ENCODE data around the gene RAC2. TPM values are rescaled to one million over a fixed set of nuclear protein-coding genes. Genes with fewer than 3 reads are reported as not detected.

RAC2 gene
- total and polyA plus RNA-seq, 9 of the 15 experiments (the other 6 are each of a cell fraction or from before 2014, with no cell fraction given) = 22.7 to 103 (median 43.3) TPM

DNA sequence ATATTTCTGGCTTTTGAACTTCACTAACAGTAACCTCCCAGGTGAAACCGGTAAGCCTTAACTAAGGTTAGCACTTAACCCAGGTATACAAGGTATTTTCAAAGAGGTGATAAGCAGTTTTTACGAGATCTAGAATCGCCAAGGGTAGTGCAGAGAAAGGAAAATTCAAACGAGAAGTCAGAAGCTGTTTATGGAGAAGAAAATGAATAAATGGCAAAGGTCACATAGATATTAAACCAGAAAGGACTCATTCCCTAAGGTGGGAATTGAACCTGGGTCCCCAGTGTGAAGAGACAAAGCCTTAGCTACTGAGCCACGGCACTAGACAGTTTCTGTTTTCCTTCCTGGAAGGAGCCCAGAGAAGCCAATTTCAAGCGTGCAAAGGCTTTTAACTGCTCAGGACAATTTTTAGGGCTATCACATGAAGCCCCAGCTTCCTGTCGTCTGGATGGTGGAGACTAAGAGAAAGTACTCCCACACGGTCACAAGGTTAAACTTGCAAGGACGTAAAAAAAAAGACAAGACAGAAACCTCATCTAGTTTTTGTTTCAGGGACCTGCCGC lies 50.4 kb downstream of the RAC2 start (continued):
- TF ChIP-seq, protein P1, sequence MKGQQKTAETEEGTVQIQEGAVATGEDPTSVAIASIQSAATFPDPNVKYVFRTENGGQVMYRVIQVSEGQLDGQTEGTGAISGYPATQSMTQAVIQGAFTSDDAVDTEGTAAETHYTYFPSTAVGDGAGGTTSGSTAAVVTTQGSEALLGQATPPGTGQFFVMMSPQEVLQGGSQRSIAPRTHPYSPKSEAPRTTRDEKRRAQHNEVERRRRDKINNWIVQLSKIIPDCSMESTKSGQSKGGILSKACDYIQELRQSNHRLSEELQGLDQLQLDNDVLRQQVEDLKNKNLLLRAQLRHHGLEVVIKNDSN (CRISPR knock-in tag; IDR thresholded peaks at IDR 0.05) = no peak
- no peak for TF ChIP-seq ETV6 (IDR thresholded peaks at IDR 0.05; ENCODE audit: borderline replicate concordance in 1 of 2, low read depth in 2 of 2, low read length in 1 of 2)
- no peak for TF ChIP-seq ETV6 (CRISPR knock-in tag; IDR thresholded peaks at IDR 0.05; ENCODE audit: borderline replicate concordance)
- TF ChIP-seq TEAD1 (CRISPR knock-in tag; IDR thresholded peaks at IDR 0.05) = no peak
- TF ChIP-seq ZNF354B (CRISPR knock-in tag; IDR thresholded peaks at IDR 0.05) = no peak
- peak; percentile 22; the same call in 1 of the 2 replicates for TF ChIP-seq ARID1B (IDR thresholded peaks at IDR 0.05)
- TF ChIP-seq BDP1 (IDR thresholded peaks at IDR 0.05; ENCODE audit: insufficient read depth, insufficient read length) = peak; percentile 44
- no peak for TF ChIP-seq SIN3A (IDR thresholded peaks at IDR 0.05; ENCODE audit: borderline replicate concordance in 2 of 2, control insufficient read depth in 1 of 2, low read depth in 2 of 2, low read length in 2 of 2)
- no peak for TF ChIP-seq ZSCAN29 (IDR thresholded peaks at IDR 0.05)

DNA sequence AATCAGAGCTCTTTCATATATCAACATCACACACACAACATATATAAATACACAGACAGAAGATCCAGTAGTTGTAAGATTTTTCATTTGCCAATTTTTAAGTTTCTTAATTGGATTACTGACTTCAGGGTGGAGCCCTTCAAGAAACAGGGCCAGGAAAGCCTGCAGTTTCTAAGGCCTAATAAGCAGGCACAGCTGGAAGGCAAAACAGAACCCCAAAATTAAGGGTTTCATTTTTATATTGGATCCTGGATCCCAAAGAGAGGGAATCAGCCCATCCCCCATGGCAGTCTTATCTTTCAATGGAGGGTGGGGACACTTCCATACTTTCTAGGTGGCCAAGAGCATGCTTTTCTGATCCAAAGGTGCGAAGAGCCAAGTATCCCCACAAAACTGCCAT lies 51.3 kb downstream of the RAC2 start:
- 100% methylated on average over 1 of the region's 1 CpG for WGBS (ENCODE audit: insufficient coverage, low coverage, missing lambda C conversion rate)
- ChIA-PET POLR2A (interaction anchor here (0.6 kb wide), 1 partner anchor 255 kb away, joined by 5 read pairs; no protein-coding TSS in a partner anchor), CTCF (ENCODE audit: low intra/inter-chr PET ratio) (interaction anchor here (0.6 to 0.8 kb wide), 2 partner anchors 28 to 53 kb away, joined by 3 to 4 read pairs; no protein-coding TSS in a partner anchor)
- H3K79me2 ChIP-seq (ENCODE audit: control insufficient read depth, insufficient read depth, low read length) = no peaks in the 10 kb centered on the region
- FAIRE-seq (no peak), ATAC-seq (no peak), DNase-seq (ENCODE audit: extremely low read depth in 1 of 4, low spot score in 3 of 4) (no peak)
- no peaks in the 10 kb centered on the region for H4K20me1 ChIP-seq (replicated peaks; ENCODE audit: control insufficient read depth, insufficient read depth, low read length)
- peaks cover 3% of the 10 kb centered on the region; the same call in 1 of the 2 replicates for H3K9me3 ChIP-seq (replicated peaks; ENCODE audit: control insufficient read depth, insufficient read depth, low read depth, low read length)
- intact Hi-C loops (cut with micrococcal nuclease) (loop anchor here (10.0 kb wide), 1 partner anchor 408 kb away; no protein-coding TSS in a partner anchor), in situ Hi-C loops (cut with MboI) (no loop called here)
- TF ChIP-seq ZNF121 (CRISPR knock-in tag; conservative IDR thresholded peaks at IDR 0.05) (no peak), TRIM28 (IDR thresholded peaks at IDR 0.05) (peak; percentile 31; the same call in 1 of the 2 replicates), ZFP36 (IDR thresholded peaks at IDR 0.05; ENCODE audit: low read depth, low read length, partially characterized antibody) (peak; percentile 65), CBX3 (IDR thresholded peaks at IDR 0.05; ENCODE audit: borderline replicate concordance in 1 of 2, low read length in 2 of 2) (peak in 1 of 2 experiments; percentile 42; a peak in 1 of 3 replicates), LEF1 (IDR thresholded peaks at IDR 0.05) (no peak)
- no peak overlapping the region for H3K27ac ChIP-seq (ENCODE audit: extremely low read depth, low read depth, low read length)
- H3K9ac ChIP-seq (ENCODE audit: insufficient read depth in 1 of 2, low read depth in 2 of 2, low read length in 2 of 2) = no peak overlapping the region
- no peak overlapping the region for H3K4me2 ChIP-seq (ENCODE audit: insufficient read depth, low read length)
- H3K4me3 ChIP-seq = no peak overlapping the region
- no peaks in the 10 kb centered on the region for H3K36me3 ChIP-seq (ENCODE audit: control insufficient read depth, insufficient read depth, low read length)
- no TSS peak for BruUV-seq (replicated peaks)
- H3K4me1 ChIP-seq (replicated peaks in 1 of 2; ENCODE audit: control insufficient read depth in 2 of 2, insufficient read depth in 2 of 2, low read length in 2 of 2) = peaks cover 21 to 23% of the 10 kb centered on the region in 2 experiments
- H3K9me1 ChIP-seq (ENCODE audit: control insufficient read depth, insufficient read depth, low read length) = no peaks in the 10 kb centered on the region
- H3K27me3 ChIP-seq (ENCODE audit: control insufficient read depth in 2 of 2, insufficient read depth in 2 of 2, low read length in 2 of 2) = no peaks in the 10 kb centered on the region
- H2AFZ ChIP-seq (ENCODE audit: low read depth, low read length) = no peak overlapping the region

All from K562 (cell line).